Ishikawa (cell line): ENCODE data around the gene COL18A1.
A peak's percentile ranks its signal among the peaks of the same experiment; 100 is the strongest.

Experiments
- CEBPB ChIP-seq: IDR thresholded peaks from 2 replicates; pipeline ENCODE4 v1.6.1; 2012
- CREB1 ChIP-seq: IDR thresholded peaks from 2 replicates; pipeline ENCODE4 v1.6.1; 2012; ENCODE audit warnings: low read depth
- EGR1 ChIP-seq: IDR thresholded peaks from 2 replicates; pipeline ENCODE4 v1.6.1; 2012
- EP300 ChIP-seq: IDR thresholded peaks from 2 replicates; pipeline ENCODE4 v1.6.1; 2012; ENCODE audit warnings: borderline replicate concordance
- FOXM1 ChIP-seq: IDR thresholded peaks from 2 replicates; pipeline ENCODE4 v1.6.1; 2012; ENCODE audit warnings: low read depth, borderline replicate concordance
- MAX ChIP-seq: IDR thresholded peaks from 2 replicates; pipeline ENCODE4 v1.6.1; 2012
- NFIC ChIP-seq: IDR thresholded peaks from 2 replicates; pipeline ENCODE4 v1.6.1; 2012
- RAD21 ChIP-seq: IDR thresholded peaks from 2 replicates; pipeline ENCODE4 v1.6.1; 2012; ENCODE audit warnings: low read depth
- REST ChIP-seq: IDR thresholded peaks from 2 replicates; pipeline ENCODE4 v1.6.1; 2012; ENCODE audit warnings: low read depth, mild to moderate bottlenecking
- TAF1 ChIP-seq: IDR thresholded peaks from 2 replicates; pipeline ENCODE4 v1.6.1; 2012; ENCODE audit warnings: low read depth, mild to moderate bottlenecking
- TCF12 ChIP-seq: IDR thresholded peaks from 2 replicates; pipeline ENCODE4 v1.6.1; 2012; ENCODE audit warnings: low read depth
- TEAD4 ChIP-seq: IDR thresholded peaks from 2 replicates; pipeline ENCODE4 v1.6.1; 2012
- USF1 ChIP-seq: IDR thresholded peaks from 2 replicates; pipeline ENCODE4 v1.6.1; 2012
- YY1 ChIP-seq: IDR thresholded peaks from 2 replicates; pipeline ENCODE4 v1.6.1; 2012; ENCODE audit warnings: low read depth
- ZBTB7A ChIP-seq: IDR thresholded peaks from 2 replicates; pipeline ENCODE4 v1.6.1; 2012; ENCODE audit warnings: low read depth

COL18A1 gene

GRCh38 chr21:45444385-45444784 lies 39.4 kb downstream of the COL18A1 start:
- no peak for TF ChIP-seq YY1
- TF ChIP-seq ZBTB7A, result no peak
- no peak for TF ChIP-seq EGR1
- TF ChIP-seq NFIC, result no peak
- TF ChIP-seq TAF1, result no peak
- no peak for TF ChIP-seq CREB1

- TF ChIP-seq YY1, result no peak
- no peak for TF ChIP-seq TAF1
- no peak for TF ChIP-seq ZBTB7A
- no peak for TF ChIP-seq MAX
- no peak for TF ChIP-seq EP300
- TF ChIP-seq CEBPB, result no peak
- no peak for TF ChIP-seq USF1
- no peak for TF ChIP-seq EGR1
- no peak for TF ChIP-seq TEAD4
- no peak for TF ChIP-seq FOXM1
- no peak for TF ChIP-seq CREB1
- TF ChIP-seq REST, result no peak
- TF ChIP-seq NFIC, result no peak
- TF ChIP-seq RAD21, result no peak
- no peak for TF ChIP-seq TCF12
These were observed 40.4 kb downstream of the COL18A1 start for GRCh38 chr21:45445369-45445768.

GRCh38 chr21:45447821-45448220 lies 42.9 kb downstream of the COL18A1 start:
- TF ChIP-seq EGR1 (peak; percentile 72), TCF12 (no peak)

GRCh38 chr21:45448283-45448809 lies 43.4 kb downstream of the COL18A1 start:
- TF ChIP-seq YY1 (no peak), MAX (no peak), EGR1 (no peak), EP300 (no peak), REST (no peak), CREB1 (no peak), ZBTB7A (no peak), USF1 (no peak), NFIC (no peak), FOXM1 (no peak), TEAD4 (no peak), TAF1 (no peak), RAD21 (no peak), TCF12 (no peak), CEBPB (no peak)

- no peak for TF ChIP-seq TEAD4
- no peak for TF ChIP-seq TCF12
- no peak for TF ChIP-seq YY1
- TF ChIP-seq ZBTB7A, result no peak
- no peak for TF ChIP-seq EGR1
These were observed 44.1 kb downstream of the COL18A1 start for GRCh38 chr21:45448810-45449657.

GRCh38 chr21:45449658-45450422 lies 44.9 kb downstream of the COL18A1 start:
- TF ChIP-seq EP300, result no peak
- no peak for TF ChIP-seq CEBPB
- TF ChIP-seq FOXM1, result no peak
- no peak for TF ChIP-seq RAD21
- no peak for TF ChIP-seq NFIC
